K562 (cell line): ENCODE measurements around the gene POR. TPM values are rescaled to one million over a fixed set of nuclear protein-coding genes. Genes with fewer than 3 reads are reported as not detected.

Experiments used
- ATAC-seq: fragments of 200-7000 bp; cut with Tn5 transposase; 3 replicates; pipeline ENCODE4 v1.9.1; 2020; ENCODE audit warnings: moderate library complexity
- BruUV-seq: library from RNA; stranded (reverse); fragments of 400-500 nt; replicated peaks from 2 replicates; lab custom pipeline; 2021; lab: Mats Ljungman, UMichigan
- CTCF ChIA-PET: fragments of 300-600 bp; formaldehyde crosslinking; extraction: SDS; loops from one replicate; lab custom pipeline; 2021; ENCODE audit warnings: low intra/inter-chr PET ratio; lab: Yijun Ruan, JAX
- POLR2A ChIA-PET: fragments of 300-600, 350-650 bp; sonication (Branson Sonifier 250); formaldehyde crosslinking; extraction: SDS; loops from one replicate; lab custom pipeline; 2021; ENCODE audit warnings: antibody characterized with exemption, inconsistent platforms; lab: Yijun Ruan, JAX
- DNase-seq, 4 experiments: peaks; one replicate each; pipeline versions ENCODE4 v3.0.0 to v3.0.0-alpha.2; 2011 to 2018; ENCODE audit warnings: low spot score in 3 of 4, mixed read lengths in 3 of 4; ENCODE audit errors: extremely low read depth in 1 of 4
- FAIRE-seq: peaks from 2 replicates; lab custom pipeline; 2011; peaks lifted over from hg19 to GRCh38; lab: Jason Lieb, UNC
- H2AFZ ChIP-seq: 2 replicates; pipeline ENCODE4 v1.6.0; 2011; ENCODE audit warnings: low read depth, low read length, control low read depth, inconsistent platforms
- H3K27ac ChIP-seq: fragments of 200-600 bp; 3 replicates; pipeline ENCODE4 v1.8.0; 2011; ENCODE audit warnings: low read depth, mild to moderate bottlenecking, control low read depth, inconsistent platforms, low read length, moderate library complexity, mixed read lengths; ENCODE audit errors: extremely low read depth
- H3K27me3 ChIP-seq, 2 experiments: fragments of 300-600 bp in 1 of 2; 2 replicates in 1 of 2; 3 replicates in 1 of 2; pipeline versions ENCODE4 v1.6.0 to v1.8.0; 2011; ENCODE audit warnings: inconsistent platforms in 2 of 2, low read length in 2 of 2, mild to moderate bottlenecking in 1 of 2, mixed read lengths in 1 of 2, moderate library complexity in 1 of 2; ENCODE audit not compliant: control insufficient read depth in 2 of 2, insufficient read depth in 2 of 2
- H3K36me3 ChIP-seq: fragments of 300-600 bp; 3 replicates; pipeline ENCODE4 v1.8.0; 2011; ENCODE audit warnings: mild to moderate bottlenecking, low read length, inconsistent platforms; ENCODE audit not compliant: control insufficient read depth, insufficient read depth
- H3K4me1 ChIP-seq, 2 experiments: fragments of 200-600 bp in 1 of 2; replicated peaks in 1 of 2; 2 replicates in 1 of 2; 3 replicates in 1 of 2; pipeline versions ENCODE4 v1.5.1 to v1.8.0; 2011; ENCODE audit warnings: inconsistent platforms in 2 of 2, low read length in 2 of 2, mild to moderate bottlenecking in 1 of 2, mixed read lengths in 1 of 2, moderate library complexity in 1 of 2; ENCODE audit not compliant: control insufficient read depth in 2 of 2, insufficient read depth in 2 of 2
- H3K4me2 ChIP-seq: 2 replicates; pipeline ENCODE4 v1.6.1; 2011; ENCODE audit warnings: low read length, control low read depth, inconsistent platforms, mixed read lengths; ENCODE audit not compliant: insufficient read depth
- H3K4me3 ChIP-seq: fragments of 200-600 bp; sonication (generic), shearing (Covaris generic); 2 replicates; pipeline ENCODE4 v1.5.1; 2016; ENCODE audit warnings: control low read depth, inconsistent platforms
- H3K79me2 ChIP-seq: fragments of 200-600 bp; 3 replicates; pipeline ENCODE4 v1.8.0; 2011; ENCODE audit warnings: low read length, inconsistent platforms; ENCODE audit not compliant: control insufficient read depth, insufficient read depth
- H3K9ac ChIP-seq, 2 experiments: 2 replicates each; pipeline versions ENCODE4 v1.6.0 to v1.6.1; 2011; ENCODE audit warnings: low read depth in 2 of 2, low read length in 2 of 2, control low read depth in 1 of 2, inconsistent platforms in 1 of 2, mild to moderate bottlenecking in 1 of 2, mixed read lengths in 1 of 2; ENCODE audit not compliant: insufficient read depth in 1 of 2
- H3K9me1 ChIP-seq: one replicate; pipeline ENCODE4 v1.6.0; 2011; ENCODE audit warnings: inconsistent platforms, mild to moderate bottlenecking, low read length, moderate library complexity; ENCODE audit not compliant: control insufficient read depth, insufficient read depth
- H3K9me3 ChIP-seq: replicated peaks from 2 replicates; pipeline ENCODE4 v1.5.1; 2011; ENCODE audit warnings: low read depth, low read length, inconsistent platforms; ENCODE audit not compliant: control insufficient read depth, insufficient read depth
- H4K20me1 ChIP-seq: replicated peaks from 2 replicates; pipeline ENCODE4 v1.6.1; 2011; ENCODE audit warnings: low read length, inconsistent platforms, mixed read lengths; ENCODE audit not compliant: control insufficient read depth, insufficient read depth
- PRDM10 ChIP-seq: fragments of 450-650 bp; IDR thresholded peaks from 2 replicates; pipeline ENCODE4 v1.6.1; 2018; ENCODE audit not compliant: partially characterized antibody
- ZNF134 ChIP-seq: fragments of 250-450 bp; sonication (Bioruptor Pico); conservative IDR thresholded peaks from 2 replicates; pipeline ENCODE4 v1.4.0; 2020
- ZNF316 ChIP-seq: fragments of 450-650 bp; IDR thresholded peaks from 2 replicates; pipeline ENCODE4 v1.6.1; 2016
- WGBS: fragments of 100-300 bp; shearing (Covaris generic); methylation state at CpG from one replicate; pipeline ENCODE4 v1.1.6; 2016; ENCODE audit warnings: low coverage, mixed read lengths; ENCODE audit not compliant: insufficient coverage; ENCODE audit errors: missing lambda C conversion rate; 5-methylcytosine and 5-hydroxymethylcytosine counted together
- in situ Hi-C: fragments of 300-500 bp; cut with MboI; formaldehyde crosslinking; loops from 4 replicates; pipeline ENCODE4 v1.15.0; 2018; ENCODE audit warnings: inconsistent platforms, mixed read lengths
- intact Hi-C: fragments of 100-400 bp; cut with micrococcal nuclease; formaldehyde crosslinking; loops from 2 replicates; pipeline ENCODE4 v1.14.2; 2022
- polyA plus RNA-seq, 8 experiments: library from polyadenylated mRNA; depleted of rRNA in 4 of 8; stranded (reverse) in 5 of 8; unstranded in 3 of 8; fragments of >200 nt; fragmentation: Nextera tagmentation in 2 of 8; fragmentation: Illumina TruSeq in 1 of 8; extraction: Ambion mirVana in 2 of 8; extraction: Trizol in 1 of 8; gene quantifications; 2 replicates each; pipeline versions ENCODE4 v1.2.1 to v1.2.3, GENCODE V29; 2011 to 2014; ENCODE audit warnings: inconsistent platforms in 1 of 8, missing spikeins in 1 of 8
- total RNA-seq, 7 experiments: library from RNA; depleted of rRNA in 6 of 7; stranded (reverse); fragments of >200 nt in 6 of 7; fragmentation: Illumina TruSeq in 2 of 7; extraction: Trizol in 2 of 7; gene quantifications; 2 replicates each; pipeline versions ENCODE4 v1.2.1 to v1.2.3, GENCODE V29; 2011 to 2021; ENCODE audit warnings: low replicate concordance in 1 of 7

The POR gene
- total and polyA plus RNA-seq, 9 of the 15 experiments (the other 6 are each of a cell fraction or from before 2014, with no cell fraction given), result 4.7 to 142 (median 40.8) TPM

- intact Hi-C loops (no loop called here), in situ Hi-C loops (loop anchor here (25.0 kb wide), 1 partner anchor 571 kb away; no protein-coding TSS in a partner anchor)
- ChIA-PET POLR2A (interaction anchor here (1.4 kb wide), 1 partner anchor 12 kb away, joined by 4 read pairs; no protein-coding TSS in a partner anchor), CTCF (no interaction called here)
- H3K36me3 ChIP-seq, result peaks cover 23% of the 10 kb centered on the region
- no peak overlapping the region for H3K9ac ChIP-seq
- H3K79me2 ChIP-seq, result no peaks in the 10 kb centered on the region
- no peaks in the 10 kb centered on the region for H3K9me3 ChIP-seq
- no peak for TF ChIP-seq ZNF134
- TF ChIP-seq ZNF316, result peak; percentile 58
- no peak for TF ChIP-seq PRDM10
- no peak overlapping the region for H2AFZ ChIP-seq
- no TSS peak for BruUV-seq
- H3K27ac ChIP-seq, result no peak overlapping the region
- peaks cover 0 to 3% of the 10 kb centered on the region in 2 experiments; a peak in 1 of 5 replicates for H3K4me1 ChIP-seq
- H4K20me1 ChIP-seq, result no peaks in the 10 kb centered on the region
- peak in 1 of 4 experiments; percentile 6 for DNase-seq
- H3K4me3 ChIP-seq, result no peak overlapping the region
- 69% methylated on average over 7 of the region's 8 CpGs for WGBS
- ATAC-seq, result no peak
- no peak overlapping the region for H3K4me2 ChIP-seq
- peaks cover 8% of the 10 kb centered on the region for H3K9me1 ChIP-seq
- no peak for FAIRE-seq
- H3K27me3 ChIP-seq, result no peaks in the 10 kb centered on the region
Observed at GRCh38 chr7:76008156-76008687, 93.3 kb downstream of the POR start.
